ENCODE results near the gene TRIM68. TPM values are rescaled to one million over a fixed set of nuclear protein-coding genes. Genes with fewer than 3 reads are reported as not detected.

The TRIM68 gene
- polyA plus RNA-seq, 2 of the 4 experiments (the other 2 are of a cell fraction) = 9.6 to 10.8 TPM

GRCh38 chr11:4615856-4616444 lies 7.9 kb upstream of the TRIM68 start:
- no peak for FAIRE-seq
- no peak for DNase-seq (ENCODE audit: low read depth in 1 of 2, low spot score in 1 of 2)
- no peak overlapping the region for H3K4me2 ChIP-seq
- H3K9me3 ChIP-seq = no peaks in the 10 kb centered on the region
- H3K27ac ChIP-seq = no peak overlapping the region
- H3K4me1 ChIP-seq = no peaks in the 10 kb centered on the region
- POLR2A ChIA-PET = no interaction called here
- ATAC-seq = no peak
- CTCF ChIA-PET = interaction anchor here (2.1 kb wide), 1 partner anchor 21 kb away, joined by 7 read pairs; the partner anchor contains the start of gene OR51D1
- TF ChIP-seq EHMT2 (IDR thresholded peaks at IDR 0.05; ENCODE audit: low read depth) (no peak), EHF (CRISPR knock-in tag; IDR thresholded peaks at IDR 0.05) (no peak), ZFP36 (IDR thresholded peaks at IDR 0.05; ENCODE audit: borderline replicate concordance, partially characterized antibody) (no peak), MAFK (IDR thresholded peaks at IDR 0.05; ENCODE audit: partially characterized antibody) (no peak), MAX (IDR thresholded peaks at IDR 0.05) (no peak), SREBF2 (IDR thresholded peaks at IDR 0.05) (no peak), FOSL2 (IDR thresholded peaks at IDR 0.05) (no peak), FOSL2 (CRISPR knock-in tag; IDR thresholded peaks at IDR 0.05) (no peak), EP300 (IDR thresholded peaks at IDR 0.05) (no peak), ZSCAN20 (CRISPR knock-in tag; IDR thresholded peaks at IDR 0.05) (no peak), FOSB (CRISPR knock-in tag; IDR thresholded peaks at IDR 0.05) (no peak), HDAC2 (IDR thresholded peaks at IDR 0.05) (no peak), USF2 (IDR thresholded peaks at IDR 0.05) (no peak), HEYL (CRISPR knock-in tag; IDR thresholded peaks at IDR 0.05) (no peak), ZNF302 (CRISPR knock-in tag; IDR thresholded peaks at IDR 0.05) (no peak)
- H3K4me3 ChIP-seq = no peak overlapping the region

GRCh38 chr11:4611986-4612385 lies 4.0 kb upstream of the TRIM68 start:
- no peak for ATAC-seq
- ChIA-PET POLR2A (no interaction called here), CTCF (interaction anchor here (1.0 to 2.6 kb wide), 3 partner anchors 10 to 25 kb away, joined by 3 to 9 read pairs (median 3); partner anchors contain the start of gene OR51D1)
- TF ChIP-seq EP300 (IDR thresholded peaks at IDR 0.05) = no peak
- no peak for TF ChIP-seq EHMT2 (IDR thresholded peaks at IDR 0.05; ENCODE audit: low read depth)
- no peak for TF ChIP-seq RAD21 (conservative IDR thresholded peaks at IDR 0.05 in 1 of 2, IDR thresholded peaks at IDR 0.05 in 1 of 2)
- no peak for TF ChIP-seq ZNF302 (CRISPR knock-in tag; IDR thresholded peaks at IDR 0.05)
- TF ChIP-seq CEBPB (IDR thresholded peaks at IDR 0.05) = no peak
- H3K4me2 ChIP-seq = no peak overlapping the region
- H3K4me1 ChIP-seq = peaks cover 8% of the 10 kb centered on the region
- 44% methylated on average over 2 of the region's 2 CpGs for WGBS (ENCODE audit: missing lambda C conversion rate)
- H3K4me3 ChIP-seq = no peak overlapping the region
- H3K9me3 ChIP-seq = no peaks in the 10 kb centered on the region
- no peak for FAIRE-seq
- H3K27ac ChIP-seq = no peak overlapping the region
- DNase-seq (ENCODE audit: low read depth in 1 of 2, low spot score in 1 of 2) = no peak

- no peak overlapping the region for H3K4me3 ChIP-seq
- CTCF ChIA-PET = no interaction called here
These were observed 2.4 kb upstream of the TRIM68 start for GRCh38 chr11:4610258-4610935.

More at GRCh38 chr11:4610258-4610935, 2.4 kb upstream of the TRIM68 start:
- no peak overlapping the region for H3K27ac ChIP-seq
- peak overlapping the region; percentile 48 for H3K4me2 ChIP-seq
- DNase-seq (ENCODE audit: low read depth in 1 of 2, low spot score in 1 of 2) (no peak), ATAC-seq (no peak), FAIRE-seq (no peak)
- H3K4me1 ChIP-seq = peaks cover 14% of the 10 kb centered on the region
- POLR2A ChIA-PET = no interaction called here
- TF ChIP-seq FOXS1 (CRISPR knock-in tag; IDR thresholded peaks at IDR 0.05) (no peak), RCOR1 (IDR thresholded peaks at IDR 0.05; ENCODE audit: low read depth, low read length) (no peak), MAX (IDR thresholded peaks at IDR 0.05) (no peak), RAD21 (conservative IDR thresholded peaks at IDR 0.05 in 1 of 2, IDR thresholded peaks at IDR 0.05 in 1 of 2) (no peak), NPAS2 (CRISPR knock-in tag; IDR thresholded peaks at IDR 0.05; ENCODE audit: borderline replicate concordance) (no peak), CTCF (IDR thresholded peaks at IDR 0.05) (no peak), MAZ (IDR thresholded peaks at IDR 0.05; ENCODE audit: borderline replicate concordance, low read depth, low read length) (no peak), PHF8 (IDR thresholded peaks at IDR 0.05; ENCODE audit: borderline replicate concordance, low read depth) (no peak), KDM1A (IDR thresholded peaks at IDR 0.05; ENCODE audit: low read depth) (no peak), JUNB (IDR thresholded peaks at IDR 0.05) (no peak), MAFK (IDR thresholded peaks at IDR 0.05; ENCODE audit: partially characterized antibody) (no peak), HOXB5 (CRISPR knock-in tag; IDR thresholded peaks at IDR 0.05) (no peak), CHD2 (IDR thresholded peaks at IDR 0.05; ENCODE audit: low read length, partially characterized antibody) (no peak), EHMT2 (IDR thresholded peaks at IDR 0.05; ENCODE audit: low read depth) (no peak)
- WGBS (ENCODE audit: missing lambda C conversion rate) = 31% methylated on average over 3 of the region's 3 CpGs
- H3K9me3 ChIP-seq = no peaks in the 10 kb centered on the region
